Mesenchymal stem cell (in vitro differentiated cells and primary cell): ENCODE measurements around the gene HELB.

Experiments
- DNase-seq: peaks from one replicate; pipeline ENCODE4 v3.0.0-alpha.2; 2013
- H2AFZ ChIP-seq: one replicate; pipeline ENCODE4 v1.6.1; 2013; ENCODE audit warnings: low read depth, mild to moderate bottlenecking, control low read depth, inconsistent platforms, low read length, moderate library complexity
- H2AK5ac ChIP-seq: 2 replicates; pipeline ENCODE4 v1.6.1; 2013; ENCODE audit warnings: low read length, moderate library complexity, mild to moderate bottlenecking, inconsistent platforms; ENCODE audit not compliant: severe bottlenecking
- H2BK120ac ChIP-seq: one replicate; pipeline ENCODE4 v1.6.1; 2013; ENCODE audit warnings: low read depth, mild to moderate bottlenecking, inconsistent platforms, low read length, moderate library complexity
- H2BK12ac ChIP-seq, 2 experiments: one replicate each; pipeline ENCODE4 v1.6.1; 2013; ENCODE audit warnings: inconsistent platforms in 2 of 2, low read length in 2 of 2, mild to moderate bottlenecking in 2 of 2, moderate library complexity in 2 of 2, control low read depth in 1 of 2
- H2BK15ac ChIP-seq: one replicate; pipeline ENCODE4 v1.6.1; 2013; ENCODE audit warnings: mild to moderate bottlenecking, low read depth, inconsistent platforms; ENCODE audit not compliant: poor library complexity, severe bottlenecking
- H2BK5ac ChIP-seq: 2 replicates; pipeline ENCODE4 v1.6.1; 2013; ENCODE audit warnings: low read depth, mild to moderate bottlenecking, low read length, control low read depth, inconsistent platforms; ENCODE audit not compliant: poor library complexity, severe bottlenecking
- H3K14ac ChIP-seq, 2 experiments: one replicate each; pipeline ENCODE4 v1.6.1; 2013; ENCODE audit warnings: inconsistent platforms in 2 of 2, low read length in 2 of 2, control low read depth in 1 of 2, mild to moderate bottlenecking in 1 of 2, moderate library complexity in 1 of 2
- H3K18ac ChIP-seq, 2 experiments: one replicate each; pipeline ENCODE4 v1.6.1; 2013; ENCODE audit warnings: inconsistent platforms in 2 of 2, low read length in 2 of 2, control low read depth in 1 of 2, low read depth in 1 of 2, mild to moderate bottlenecking in 1 of 2
- H3K23ac ChIP-seq, 2 experiments: one replicate each; pipeline ENCODE4 v1.6.1; 2013; ENCODE audit warnings: inconsistent platforms in 2 of 2, low read length in 2 of 2, mild to moderate bottlenecking in 2 of 2, moderate library complexity in 2 of 2, control low read depth in 1 of 2
- H3K27ac ChIP-seq: 2 replicates; pipeline ENCODE4 v1.5.1; 2013; ENCODE audit warnings: mild to moderate bottlenecking, moderate library complexity, low read length, control low read depth, inconsistent platforms; ENCODE audit not compliant: poor library complexity, severe bottlenecking
- H3K27me3 ChIP-seq, 2 experiments: 2 replicates each; pipeline versions ENCODE4 v1.6.1 to v1.7.0; 2013; ENCODE audit warnings: low read length in 2 of 2, mild to moderate bottlenecking in 2 of 2, moderate library complexity in 2 of 2, control low read depth in 1 of 2, inconsistent platforms in 1 of 2; ENCODE audit not compliant: control insufficient read depth in 1 of 2, insufficient read depth in 1 of 2
- H3K36me3 ChIP-seq, 2 experiments: 2 replicates each; pipeline versions ENCODE4 v1.6.1 to v1.7.0; 2013; ENCODE audit warnings: low read length in 2 of 2, control low read depth in 1 of 2, inconsistent platforms in 1 of 2, low read depth in 1 of 2, mild to moderate bottlenecking in 1 of 2; ENCODE audit not compliant: insufficient read depth in 2 of 2, control insufficient read depth in 1 of 2
- H3K4ac ChIP-seq, 2 experiments: one replicate each; pipeline ENCODE4 v1.6.1; 2013; ENCODE audit warnings: inconsistent platforms in 2 of 2, low read length in 2 of 2, mild to moderate bottlenecking in 2 of 2, moderate library complexity in 2 of 2, control low read depth in 1 of 2, low read depth in 1 of 2
- H3K4me1 ChIP-seq: 2 replicates; pipeline ENCODE4 v1.6.1; 2013; ENCODE audit warnings: low read depth, low read length, control low read depth; ENCODE audit not compliant: control insufficient read depth, insufficient read depth
- H3K4me2 ChIP-seq: 2 replicates; pipeline ENCODE4 v1.6.1; 2013; ENCODE audit warnings: low read length, mild to moderate bottlenecking, inconsistent platforms; ENCODE audit not compliant: poor library complexity, severe bottlenecking
- H3K4me3 ChIP-seq, 2 experiments: 2 replicates each; pipeline versions ENCODE4 v1.5.1 to v1.7.0; 2013; ENCODE audit warnings: low read length in 2 of 2, mild to moderate bottlenecking in 2 of 2, control low read depth in 1 of 2, low read depth in 1 of 2; ENCODE audit not compliant: insufficient read depth in 1 of 2
- H3K79me1 ChIP-seq: replicated peaks from 2 replicates; pipeline ENCODE4 v1.6.1; 2013; ENCODE audit warnings: mild to moderate bottlenecking, control low read depth, low read length, inconsistent platforms; ENCODE audit not compliant: poor library complexity, severe bottlenecking
- H3K9ac ChIP-seq: 2 replicates; pipeline ENCODE4 v1.7.0; 2013; ENCODE audit warnings: mild to moderate bottlenecking, low read length, moderate library complexity
- H3K9me3 ChIP-seq: 2 replicates; pipeline ENCODE4 v1.7.0; 2013; ENCODE audit warnings: mild to moderate bottlenecking, low read length; ENCODE audit not compliant: control insufficient read depth
- H4K8ac ChIP-seq: one replicate; pipeline ENCODE4 v1.6.1; 2013; ENCODE audit warnings: inconsistent platforms, mild to moderate bottlenecking, low read length, moderate library complexity
- H4K91ac ChIP-seq: one replicate; pipeline ENCODE4 v1.6.1; 2013; ENCODE audit warnings: mild to moderate bottlenecking, low read length, inconsistent platforms
- WGBS: methylation state at CpG from one replicate; pipeline ENCODE4 v1.1.7; 2013; ENCODE audit warnings: mixed read lengths; 5-methylcytosine and 5-hydroxymethylcytosine counted together

The HELB gene

DNA sequence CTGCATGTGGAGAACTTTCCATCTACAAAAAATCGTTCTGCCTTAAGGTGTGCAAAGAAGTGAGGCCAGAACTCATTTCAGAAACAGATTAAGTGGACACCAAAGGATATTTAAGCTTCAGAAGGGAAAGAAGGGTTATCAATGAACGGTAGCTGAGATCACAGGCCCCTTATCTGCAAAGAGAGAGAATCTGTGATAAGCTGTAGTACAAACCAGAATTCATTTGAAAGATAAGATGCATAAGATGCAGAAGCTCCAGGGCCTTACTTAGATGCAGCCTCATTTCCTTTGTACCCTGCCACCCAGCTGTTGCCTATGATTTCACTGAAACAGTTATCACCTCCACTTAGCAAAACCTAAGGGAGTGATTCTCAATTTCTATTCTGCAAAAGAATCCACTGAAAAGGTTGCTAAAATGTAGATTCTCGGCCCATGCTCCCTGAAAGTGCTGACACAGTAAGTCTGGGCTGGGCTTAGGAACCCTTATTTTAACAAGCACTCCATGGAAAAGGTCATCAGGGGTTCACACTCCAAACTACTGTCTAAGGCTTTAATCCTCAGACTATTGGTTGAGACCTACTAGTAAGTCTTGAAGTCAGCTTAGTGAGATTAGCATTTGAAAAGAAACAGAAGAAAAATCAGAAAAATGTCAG lies 64.8 kb downstream of the HELB start:
- no peak overlapping the region for H2BK12ac ChIP-seq
- H3K23ac ChIP-seq = no peak overlapping the region
- H4K91ac ChIP-seq = no peak overlapping the region
- H3K4me1 ChIP-seq = no peaks in the 10 kb centered on the region
- no peak overlapping the region for H2AFZ ChIP-seq
- H3K79me1 ChIP-seq = no peaks in the 10 kb centered on the region
- H2BK5ac ChIP-seq = no peak overlapping the region
- no peak overlapping the region for H4K8ac ChIP-seq
- no peaks in the 10 kb centered on the region for H3K9me3 ChIP-seq
- no peak overlapping the region for H2BK120ac ChIP-seq
- H3K9ac ChIP-seq = no peak overlapping the region
- no peaks in the 10 kb centered on the region for H3K27me3 ChIP-seq
- no peak overlapping the region for H3K18ac ChIP-seq
- no peak for DNase-seq
- H2BK15ac ChIP-seq = no peak overlapping the region
- H3K36me3 ChIP-seq = no peaks in the 10 kb centered on the region
- no peak overlapping the region for H3K4me2 ChIP-seq
- no peak overlapping the region for H2AK5ac ChIP-seq
- 57% methylated on average over 3 of the region's 3 CpGs for WGBS
- H3K27ac ChIP-seq = no peak overlapping the region
- H3K4ac ChIP-seq = no peak overlapping the region
- no peak overlapping the region for H3K4me3 ChIP-seq
- no peak overlapping the region for H3K14ac ChIP-seq

- Histone ChIP-seq H3K27me3 (no peaks in the 10 kb centered on the region), H3K9ac (no peak overlapping the region), H2BK5ac (no peak overlapping the region), H3K4me1 (no peaks in the 10 kb centered on the region), H3K79me1 (no peaks in the 10 kb centered on the region), H3K27ac (no peak overlapping the region), H3K23ac (no peak overlapping the region), H2BK15ac (no peak overlapping the region), H4K91ac (no peak overlapping the region), H4K8ac (no peak overlapping the region), H2BK12ac (no peak overlapping the region), H2AFZ (no peak overlapping the region), H3K18ac (no peak overlapping the region), H2BK120ac (no peak overlapping the region), H3K4ac (no peak overlapping the region), H2AK5ac (no peak overlapping the region), H3K9me3 (no peaks in the 10 kb centered on the region), H3K4me3 (no peak overlapping the region), H3K14ac (no peak overlapping the region), H3K4me2 (no peak overlapping the region), H3K36me3 (no peaks in the 10 kb centered on the region)
- WGBS = 83% methylated on average over 1 of the region's 2 CpGs
- no peak for DNase-seq
Measured at GRCh38 chr12:66371982-66372381, 69.7 kb downstream of the HELB start.

- H4K8ac ChIP-seq = no peak overlapping the region
- no peak overlapping the region for H2BK15ac ChIP-seq
- no peaks in the 10 kb centered on the region for H3K9me3 ChIP-seq
- no peak for DNase-seq
- H3K4me3 ChIP-seq = no peak overlapping the region
- no peak overlapping the region for H2BK12ac ChIP-seq
- H3K23ac ChIP-seq = no peak overlapping the region
- no peaks in the 10 kb centered on the region for H3K4me1 ChIP-seq
- H2AK5ac ChIP-seq = no peak overlapping the region
- H4K91ac ChIP-seq = no peak overlapping the region
- no peak overlapping the region for H2BK120ac ChIP-seq
- H3K27me3 ChIP-seq = no peaks in the 10 kb centered on the region
- H2BK5ac ChIP-seq = no peak overlapping the region
- no peak overlapping the region for H3K9ac ChIP-seq
- no peak overlapping the region for H3K4ac ChIP-seq
- no CpG with 5 or more reads among the region's 1 CpG for WGBS
- H3K79me1 ChIP-seq = no peaks in the 10 kb centered on the region
- H3K27ac ChIP-seq = no peak overlapping the region
- H2AFZ ChIP-seq = no peak overlapping the region
- H3K14ac ChIP-seq = no peak overlapping the region
- no peak overlapping the region for H3K18ac ChIP-seq
- no peaks in the 10 kb centered on the region for H3K36me3 ChIP-seq
- no peak overlapping the region for H3K4me2 ChIP-seq
Measured at GRCh38 chr12:66375560-66375959, 73.3 kb downstream of the HELB start.

DNA sequence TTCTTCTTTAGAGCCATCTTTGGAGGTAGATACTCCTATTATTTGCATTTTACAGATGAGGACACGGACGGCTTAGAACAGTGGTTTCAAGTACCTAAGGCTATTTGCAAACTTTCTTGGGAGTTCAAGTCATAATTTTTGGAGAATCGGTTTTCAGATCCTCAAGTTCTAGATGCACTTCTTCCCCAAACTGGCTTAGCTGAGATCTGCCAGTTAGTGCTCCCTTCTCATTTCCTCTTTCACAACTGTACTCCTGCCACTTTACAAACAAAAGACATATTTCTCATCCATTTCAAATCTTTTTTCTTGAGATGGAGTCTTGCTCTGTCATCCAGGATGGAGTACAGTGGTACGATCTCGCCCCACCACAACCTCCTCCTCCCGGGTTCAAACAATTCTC lies 77.3 kb downstream of the HELB start:
- Histone ChIP-seq H3K36me3 (no peaks in the 10 kb centered on the region), H4K8ac (no peak overlapping the region), H3K9me3 (no peaks in the 10 kb centered on the region), H2AK5ac (no peak overlapping the region), H3K18ac (no peak overlapping the region), H3K79me1 (no peaks in the 10 kb centered on the region), H3K4me2 (no peak overlapping the region), H4K91ac (no peak overlapping the region), H3K27ac (no peak overlapping the region), H2BK12ac (no peak overlapping the region), H3K4me3 (no peak overlapping the region), H2BK15ac (no peak overlapping the region), H3K4ac (no peak overlapping the region), H3K23ac (no peak overlapping the region), H3K9ac (no peak overlapping the region), H2BK120ac (no peak overlapping the region), H2AFZ (no peak overlapping the region), H3K4me1 (no peaks in the 10 kb centered on the region), H3K14ac (no peak overlapping the region), H2BK5ac (no peak overlapping the region), H3K27me3 (no peaks in the 10 kb centered on the region)
- DNase-seq = no peak
- 90% methylated on average over 5 of the region's 6 CpGs for WGBS
